ENCODE measurements around the gene UBE2O.

- no peak for TF ChIP-seq CTCF (IDR thresholded peaks at IDR 0.05 in 4 of 5, conservative IDR thresholded peaks at IDR 0.05 in 1 of 5)
- TF ChIP-seq POLR2A (IDR thresholded peaks at IDR 0.05) = no peak
Measured at GRCh38 chr17:76405967-76406647, 46.8 kb downstream of the UBE2O start.

All from gastrocnemius medialis (tissue), 4 donors.